OCI-LY3 (cell line): ENCODE results near the gene WWC1.

Experiments used
- EZH2phosphoT487 ChIP-seq: fragments of 200-600 bp; shearing (Covaris generic); IDR thresholded peaks from 2 replicates; pipeline ENCODE4 v1.6.1; 2018; ENCODE audit warnings: antibody characterized with exemption, mixed run types, low read depth
- TF ChIP-seq, protein P1 (sequence below): fragments of 200-600, 300-600 bp; sonication (generic); IDR thresholded peaks from 2 replicates; pipeline ENCODE4 v1.5.1; 2014; ENCODE audit warnings: antibody characterized with exemption, low read length, low read depth

DNA sequence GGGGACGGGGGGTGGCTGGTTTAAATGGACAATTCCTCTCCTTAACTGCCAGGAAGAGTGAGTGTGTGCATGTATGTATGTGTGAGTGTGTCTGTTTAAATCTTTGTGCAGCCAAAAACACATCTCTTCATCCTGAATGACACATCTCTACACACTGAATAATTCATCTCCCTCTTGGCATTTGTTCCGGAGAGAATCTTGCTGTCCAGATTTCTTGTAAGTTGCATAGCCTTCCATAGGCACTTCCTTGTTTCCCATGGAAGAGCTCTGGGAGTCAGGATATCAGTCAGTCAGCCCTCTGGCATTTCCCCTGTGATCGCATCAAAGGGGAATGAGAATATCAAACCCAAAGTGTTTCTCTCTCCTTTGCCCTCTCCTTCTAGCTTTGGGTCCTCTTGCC lies 74.7 kb downstream of the WWC1 start:
- TF ChIP-seq, protein P1, sequence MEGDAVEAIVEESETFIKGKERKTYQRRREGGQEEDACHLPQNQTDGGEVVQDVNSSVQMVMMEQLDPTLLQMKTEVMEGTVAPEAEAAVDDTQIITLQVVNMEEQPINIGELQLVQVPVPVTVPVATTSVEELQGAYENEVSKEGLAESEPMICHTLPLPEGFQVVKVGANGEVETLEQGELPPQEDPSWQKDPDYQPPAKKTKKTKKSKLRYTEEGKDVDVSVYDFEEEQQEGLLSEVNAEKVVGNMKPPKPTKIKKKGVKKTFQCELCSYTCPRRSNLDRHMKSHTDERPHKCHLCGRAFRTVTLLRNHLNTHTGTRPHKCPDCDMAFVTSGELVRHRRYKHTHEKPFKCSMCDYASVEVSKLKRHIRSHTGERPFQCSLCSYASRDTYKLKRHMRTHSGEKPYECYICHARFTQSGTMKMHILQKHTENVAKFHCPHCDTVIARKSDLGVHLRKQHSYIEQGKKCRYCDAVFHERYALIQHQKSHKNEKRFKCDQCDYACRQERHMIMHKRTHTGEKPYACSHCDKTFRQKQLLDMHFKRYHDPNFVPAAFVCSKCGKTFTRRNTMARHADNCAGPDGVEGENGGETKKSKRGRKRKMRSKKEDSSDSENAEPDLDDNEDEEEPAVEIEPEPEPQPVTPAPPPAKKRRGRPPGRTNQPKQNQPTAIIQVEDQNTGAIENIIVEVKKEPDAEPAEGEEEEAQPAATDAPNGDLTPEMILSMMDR: no peak
- no peak for TF ChIP-seq EZH2phosphoT487
